Upper lobe of left lung (tissue), 4 donors: ENCODE measurements around the gene PPEF2.

Source experiments
- CTCF ChIP-seq, 6 experiments: fragments of 450-650 bp in 4 of 6; fragments of 200-600 bp in 2 of 6; sonication (generic) in 2 of 6; IDR thresholded peaks; one replicate each; pipeline ENCODE4 v1.5.1; 2016 to 2019; ENCODE audit warnings: antibody characterized with exemption in 6 of 6
- EP300 ChIP-seq, 4 donors: sonication (generic); formaldehyde crosslinking; IDR thresholded peaks; one replicate each; pipeline ENCODE4 v1.5.1; 2017; ENCODE audit warnings: antibody characterized with exemption in 4 of 4, control low read depth in 2 of 4
- POLR2A ChIP-seq, 4 donors: fragments of 450-650 bp; IDR thresholded peaks; one replicate each; pipeline ENCODE4 v1.5.1; 2016 to 2017; ENCODE audit warnings: antibody characterized with exemption in 4 of 4, mild to moderate bottlenecking in 2 of 4

GRCh38 chr4:75830906-75831305 lies 71.3 kb downstream of the PPEF2 start:
- TF ChIP-seq CTCF (IDR thresholded peaks at IDR 0.05) (no peak), POLR2A (IDR thresholded peaks at IDR 0.05) (no peak), EP300 (IDR thresholded peaks at IDR 0.05) (no peak)
